Measurements from ENCODE around the gene SLC17A6.

Gene SLC17A6

DNA sequence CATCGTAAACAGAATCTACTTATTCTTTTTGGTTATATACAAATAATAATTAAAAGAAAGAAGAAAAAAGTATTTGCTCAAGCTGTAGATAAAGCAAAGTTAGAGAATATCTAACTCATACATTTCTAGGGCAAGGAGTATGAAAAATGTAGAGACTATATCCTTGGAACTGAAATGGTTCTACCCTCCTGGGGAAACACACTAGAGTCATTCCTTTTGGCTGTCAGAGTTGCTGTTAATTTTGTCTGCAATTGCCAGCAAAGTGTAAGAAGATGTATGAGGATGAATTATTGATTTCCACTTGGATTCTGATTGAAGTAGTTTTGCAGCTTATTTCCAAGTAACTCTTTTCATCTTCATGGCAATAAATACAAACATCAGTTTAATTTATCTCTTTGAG is 69.1 kb downstream of the SLC17A6 start:
- TF ChIP-seq, protein P1, sequence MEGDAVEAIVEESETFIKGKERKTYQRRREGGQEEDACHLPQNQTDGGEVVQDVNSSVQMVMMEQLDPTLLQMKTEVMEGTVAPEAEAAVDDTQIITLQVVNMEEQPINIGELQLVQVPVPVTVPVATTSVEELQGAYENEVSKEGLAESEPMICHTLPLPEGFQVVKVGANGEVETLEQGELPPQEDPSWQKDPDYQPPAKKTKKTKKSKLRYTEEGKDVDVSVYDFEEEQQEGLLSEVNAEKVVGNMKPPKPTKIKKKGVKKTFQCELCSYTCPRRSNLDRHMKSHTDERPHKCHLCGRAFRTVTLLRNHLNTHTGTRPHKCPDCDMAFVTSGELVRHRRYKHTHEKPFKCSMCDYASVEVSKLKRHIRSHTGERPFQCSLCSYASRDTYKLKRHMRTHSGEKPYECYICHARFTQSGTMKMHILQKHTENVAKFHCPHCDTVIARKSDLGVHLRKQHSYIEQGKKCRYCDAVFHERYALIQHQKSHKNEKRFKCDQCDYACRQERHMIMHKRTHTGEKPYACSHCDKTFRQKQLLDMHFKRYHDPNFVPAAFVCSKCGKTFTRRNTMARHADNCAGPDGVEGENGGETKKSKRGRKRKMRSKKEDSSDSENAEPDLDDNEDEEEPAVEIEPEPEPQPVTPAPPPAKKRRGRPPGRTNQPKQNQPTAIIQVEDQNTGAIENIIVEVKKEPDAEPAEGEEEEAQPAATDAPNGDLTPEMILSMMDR (IDR thresholded peaks at IDR 0.05; ENCODE audit: borderline replicate concordance, control extremely low read depth, extremely low read depth, insufficient read depth, missing control alignments), result no peak
- DNase-seq (ENCODE audit: low spot score), result no peak
- in situ Hi-C loops (cut with MboI; ENCODE audit: low sequenced_read_pairs, unreplicated experiment), result no loop called here

DNA sequence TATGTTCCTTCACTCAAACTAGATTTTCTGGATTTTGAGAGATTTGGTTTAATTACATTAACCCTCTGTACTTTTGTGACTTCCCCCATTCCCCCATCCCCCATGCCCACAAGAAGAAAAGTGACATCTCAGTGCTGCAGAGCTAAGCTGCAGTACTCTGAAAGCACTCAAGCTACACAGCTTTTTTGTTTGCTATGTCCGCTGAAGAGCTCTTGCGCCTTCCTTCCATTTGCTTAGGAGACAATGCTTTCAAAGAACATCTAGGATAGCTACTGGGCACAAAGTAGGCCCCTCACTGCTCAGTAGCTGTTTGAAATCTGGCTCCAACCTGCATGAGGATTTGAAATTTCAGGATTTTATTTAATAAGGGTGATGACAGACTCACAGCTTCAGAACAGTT is 69.7 kb downstream of the SLC17A6 start:
- in situ Hi-C loops (cut with MboI; ENCODE audit: low sequenced_read_pairs, unreplicated experiment), result no loop called here
- TF ChIP-seq, protein P1 (IDR thresholded peaks at IDR 0.05; ENCODE audit: borderline replicate concordance, control extremely low read depth, extremely low read depth, insufficient read depth, missing control alignments), result no peak
- DNase-seq (ENCODE audit: low spot score), result no peak

DNA sequence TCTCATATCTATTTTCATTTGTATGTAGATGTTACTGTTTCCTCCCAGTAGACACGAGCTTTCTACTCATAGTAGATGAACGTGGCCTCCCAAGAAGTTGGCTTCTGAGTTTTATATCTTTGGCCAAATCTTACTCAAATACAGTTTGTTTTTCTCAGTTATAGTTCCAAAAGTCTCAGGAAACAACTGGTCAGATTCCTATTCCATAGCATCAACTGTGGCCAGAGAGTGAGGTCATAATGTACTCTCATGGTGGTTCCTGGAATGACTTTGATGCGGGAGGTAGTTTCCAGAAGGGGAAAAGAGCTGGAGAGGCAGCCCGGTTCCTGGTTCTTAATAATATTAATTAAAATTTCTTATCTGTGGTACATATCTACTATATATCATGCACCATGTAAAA is 77.3 kb downstream of the SLC17A6 start:
- TF ChIP-seq, protein P1 (IDR thresholded peaks at IDR 0.05; ENCODE audit: borderline replicate concordance, control extremely low read depth, extremely low read depth, insufficient read depth, missing control alignments), result no peak
- DNase-seq (ENCODE audit: low spot score), result no peak
- in situ Hi-C loops (cut with MboI; ENCODE audit: low sequenced_read_pairs, unreplicated experiment), result no loop called here

- TF ChIP-seq, protein P1 (IDR thresholded peaks at IDR 0.05; ENCODE audit: borderline replicate concordance, control extremely low read depth, extremely low read depth, insufficient read depth, missing control alignments), result no peak
- DNase-seq (ENCODE audit: low spot score), result no peak
- in situ Hi-C loops (cut with MboI; ENCODE audit: low sequenced_read_pairs, unreplicated experiment), result no loop called here
Measured at GRCh38 chr11:22416462-22416861, 78.3 kb downstream of the SLC17A6 start.

DNA sequence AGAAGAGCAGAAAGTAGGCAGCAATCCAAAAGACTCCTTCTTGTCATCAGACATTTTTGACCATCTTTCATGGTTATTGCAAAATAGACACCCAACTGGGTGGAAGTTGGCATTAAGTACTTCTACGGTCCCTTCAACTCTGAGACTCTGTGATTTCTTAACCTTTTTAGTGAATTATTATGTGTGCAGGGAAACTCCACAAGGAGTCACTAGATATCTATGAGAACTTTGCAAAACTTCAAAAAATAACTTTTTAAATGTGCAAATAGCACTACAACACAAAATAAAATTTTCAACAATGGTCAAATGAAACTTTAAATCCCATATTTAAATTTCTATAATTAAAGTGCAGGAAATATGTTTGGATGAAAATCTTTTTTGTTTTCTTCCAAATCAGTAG is 88.7 kb downstream of the SLC17A6 start:
- TF ChIP-seq, protein P1 (IDR thresholded peaks at IDR 0.05; ENCODE audit: borderline replicate concordance, control extremely low read depth, extremely low read depth, insufficient read depth, missing control alignments), result no peak
- in situ Hi-C loops (cut with MboI; ENCODE audit: low sequenced_read_pairs, unreplicated experiment), result no loop called here
- DNase-seq (ENCODE audit: low spot score), result no peak

All from GM13976 (cell line).